ENCODE data around the gene CCDC127. TPM values are rescaled to one million over a fixed set of nuclear protein-coding genes. Genes with fewer than 3 reads are reported as not detected.

CCDC127 gene
- total and polyA plus RNA-seq, 4 donors = 7.8 to 21.0 (median 12.7) TPM

DNA sequence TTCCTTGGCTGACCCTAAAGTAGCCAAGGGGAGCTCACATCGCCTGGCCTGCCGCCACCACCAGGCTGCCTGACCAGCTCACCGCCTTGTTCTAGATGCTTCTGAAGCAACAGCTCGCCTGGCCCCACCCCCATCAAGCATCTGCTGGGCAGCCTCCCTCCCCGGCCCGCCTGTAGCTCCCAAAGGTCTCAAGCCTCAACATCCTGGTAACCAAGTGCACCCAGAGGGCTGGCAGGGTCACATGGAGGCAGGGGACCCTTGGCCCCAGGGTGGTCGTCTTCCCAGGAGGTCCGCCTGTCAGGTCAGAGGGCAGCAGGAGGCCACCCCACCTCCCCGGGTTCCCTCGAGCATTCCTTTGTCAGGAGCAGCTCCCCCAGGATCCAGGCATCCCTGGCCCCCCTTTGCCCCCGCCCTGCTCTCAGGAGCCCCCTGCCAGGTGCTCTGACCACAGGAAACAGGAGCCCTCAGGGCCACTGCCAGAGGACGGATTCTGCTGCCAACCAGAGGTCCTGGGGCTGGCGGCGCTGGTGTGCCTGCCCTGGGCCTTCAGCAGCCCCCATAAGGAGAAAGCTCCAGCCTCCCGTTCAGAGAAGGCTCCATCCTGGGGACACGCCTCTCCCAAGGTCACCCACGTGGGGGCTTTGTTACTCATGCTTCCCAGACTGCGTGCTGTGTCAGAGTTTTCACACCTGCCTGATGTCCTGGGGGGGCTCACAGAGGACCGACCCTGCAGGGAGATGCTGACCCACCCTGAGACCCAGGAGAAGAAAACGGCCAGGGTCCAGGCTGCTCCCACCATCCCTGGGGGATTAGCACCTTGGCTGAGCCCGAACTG, 30.1 kb downstream of the CCDC127 start:
- H3K27ac ChIP-seq (ENCODE audit: low read depth, low read length) = no peak overlapping the region
- 59% methylated on average over 21 of the region's 21 CpGs for WGBS (ENCODE audit: insufficient coverage)
- DNase-seq (ENCODE audit: low read depth in 4 of 6, low spot score in 6 of 6) = no peak
- no peaks in the 10 kb centered on the region for H3K9me3 ChIP-seq (ENCODE audit: control insufficient read depth, insufficient read depth, low read length)
- H3K4me1 ChIP-seq (ENCODE audit: control insufficient read depth, insufficient read depth, low read length) = peaks cover 32% of the 10 kb centered on the region
- peaks cover 20% of the 10 kb centered on the region for H3K36me3 ChIP-seq (ENCODE audit: control insufficient read depth, insufficient read depth, low read length)
- no peak overlapping the region for H3K4me3 ChIP-seq (ENCODE audit: low read depth, low read length)
- no peaks in the 10 kb centered on the region for H3K27me3 ChIP-seq (ENCODE audit: control insufficient read depth, insufficient read depth, low read length)

DNA sequence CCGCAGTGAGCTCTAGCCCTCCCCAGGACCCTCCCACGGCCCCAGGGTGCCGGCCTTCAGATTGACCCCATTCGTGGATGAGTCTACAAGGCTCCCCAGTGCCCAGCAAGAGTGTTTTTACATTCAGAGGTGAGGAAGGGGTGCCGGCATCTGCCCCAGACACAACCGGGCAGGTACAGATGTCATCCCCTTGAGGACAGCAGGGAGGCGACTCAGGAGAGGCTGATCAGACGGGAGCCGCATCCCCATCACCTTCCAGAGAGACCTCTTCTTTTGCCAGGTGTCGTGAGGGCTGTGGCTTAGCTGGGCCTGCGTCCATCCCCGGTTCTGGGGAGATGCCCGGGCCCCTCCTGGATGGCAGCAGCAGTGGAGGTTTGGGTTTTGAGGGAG, 30.9 kb downstream of the CCDC127 start:
- no peaks in the 10 kb centered on the region for H3K9me3 ChIP-seq (ENCODE audit: control insufficient read depth, insufficient read depth, low read length)
- no peak for DNase-seq (ENCODE audit: low read depth in 4 of 6, low spot score in 6 of 6)
- H3K4me3 ChIP-seq (ENCODE audit: low read depth, low read length) = no peak overlapping the region
- WGBS (ENCODE audit: insufficient coverage) = 75% methylated on average over 9 of the region's 13 CpGs
- no peak overlapping the region for H3K27ac ChIP-seq (ENCODE audit: low read depth, low read length)
- peaks cover 32% of the 10 kb centered on the region for H3K4me1 ChIP-seq (ENCODE audit: control insufficient read depth, insufficient read depth, low read length)
- peaks cover 26% of the 10 kb centered on the region for H3K36me3 ChIP-seq (ENCODE audit: control insufficient read depth, insufficient read depth, low read length)
- no peaks in the 10 kb centered on the region for H3K27me3 ChIP-seq (ENCODE audit: control insufficient read depth, insufficient read depth, low read length)

DNA sequence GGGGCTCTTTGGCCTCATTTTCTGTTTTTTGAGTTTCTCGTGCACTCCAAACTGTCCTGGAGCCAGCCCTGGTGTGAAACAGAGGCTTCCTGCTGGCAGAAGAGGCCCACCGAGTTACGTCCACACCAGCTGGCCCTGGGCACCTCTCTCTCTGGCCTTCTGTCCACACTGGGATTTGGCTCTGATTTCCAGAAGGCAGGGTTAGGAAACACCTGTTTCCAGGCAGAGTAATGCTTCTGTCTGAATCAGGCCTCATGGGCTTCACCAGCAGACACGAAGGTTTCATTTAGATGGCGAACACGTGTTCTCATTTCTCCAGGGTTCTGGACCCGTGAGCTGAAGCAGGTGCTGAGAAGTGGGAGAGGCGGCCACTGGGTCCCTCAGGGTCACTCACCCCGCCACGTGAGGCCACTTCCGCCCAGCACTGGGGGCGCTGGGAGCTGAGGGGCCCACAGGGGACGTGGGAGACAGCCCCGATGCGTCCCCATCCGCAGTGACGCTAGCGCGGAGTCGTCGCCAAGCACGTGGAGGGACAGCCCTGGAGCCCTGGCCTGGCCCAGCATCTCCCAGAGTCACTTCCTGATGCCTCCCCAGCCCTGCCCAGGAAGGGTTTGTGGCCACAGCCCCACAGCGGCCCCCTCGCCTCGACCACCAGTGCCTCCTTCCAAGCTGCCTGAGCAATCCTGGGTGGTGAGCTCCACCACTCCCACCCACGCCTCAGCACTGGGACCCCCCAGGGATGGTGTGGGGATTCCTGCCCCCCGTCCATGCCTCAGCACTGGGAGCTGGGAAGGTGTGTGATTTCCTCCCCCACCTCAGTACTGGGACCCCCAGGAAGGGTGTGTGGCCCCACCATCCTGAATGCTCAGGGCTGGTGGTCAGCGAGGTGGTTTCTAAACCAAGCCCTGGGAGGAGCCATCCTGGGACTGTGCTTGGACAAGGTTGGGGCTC, 31.6 kb downstream of the CCDC127 start:
- DNase-seq (ENCODE audit: low read depth in 4 of 6, low spot score in 6 of 6) = no peak
- Histone ChIP-seq H3K4me3 (ENCODE audit: low read depth, low read length) (no peak overlapping the region), H3K9me3 (ENCODE audit: control insufficient read depth, insufficient read depth, low read length) (no peaks in the 10 kb centered on the region), H3K4me1 (ENCODE audit: control insufficient read depth, insufficient read depth, low read length) (peaks cover 29% of the 10 kb centered on the region), H3K27me3 (ENCODE audit: control insufficient read depth, insufficient read depth, low read length) (no peaks in the 10 kb centered on the region), H3K36me3 (ENCODE audit: control insufficient read depth, insufficient read depth, low read length) (peaks cover 30% of the 10 kb centered on the region), H3K27ac (ENCODE audit: low read depth, low read length) (no peak overlapping the region)
- WGBS (ENCODE audit: insufficient coverage) = 94% methylated on average over 24 of the region's 28 CpGs

DNA sequence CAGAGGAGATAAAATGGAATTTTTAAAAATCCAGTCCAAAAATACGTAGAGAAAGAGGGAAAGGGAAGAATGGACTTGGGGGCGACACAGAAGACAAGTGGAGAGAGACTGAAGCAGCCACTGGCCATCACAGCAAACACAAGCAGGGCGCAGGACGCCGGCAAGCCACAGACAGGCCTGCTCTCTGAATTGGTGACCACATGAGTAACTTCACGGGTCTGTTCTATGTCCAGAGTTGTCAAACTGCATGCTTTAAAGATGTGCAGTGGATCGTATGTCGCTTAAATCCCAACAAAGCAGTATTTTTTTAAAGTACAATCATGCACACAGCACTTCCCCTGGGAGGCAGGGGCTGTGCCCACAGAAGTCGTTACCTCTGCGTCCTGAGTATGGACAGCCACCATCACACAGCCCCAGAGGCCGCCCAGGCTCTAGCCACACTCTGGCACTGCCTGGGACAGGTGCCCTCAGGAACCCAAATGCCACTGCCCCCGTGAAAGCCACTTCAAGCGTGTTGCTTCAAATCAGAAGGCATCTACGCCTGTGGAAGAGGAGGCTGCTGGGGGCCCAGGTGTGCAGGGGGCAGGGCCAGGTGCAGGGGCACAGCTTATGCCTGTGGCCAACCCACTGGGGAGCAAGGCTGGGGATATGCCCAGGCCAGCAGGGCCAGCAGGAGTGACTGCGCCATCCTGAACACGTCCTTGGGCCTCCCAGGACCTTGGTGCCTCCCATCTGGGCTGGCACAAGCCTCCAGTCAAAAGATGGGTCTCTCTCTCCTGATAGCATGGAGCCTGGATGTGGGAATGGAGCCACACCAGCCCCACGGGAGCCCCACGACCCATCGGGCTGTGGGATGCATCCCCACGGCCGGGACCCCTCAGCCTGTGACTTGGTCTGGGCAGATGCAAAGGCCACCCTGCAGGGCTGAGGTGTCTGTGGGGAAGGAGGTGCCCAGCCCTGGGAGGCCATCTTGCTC, 32.6 kb downstream of the CCDC127 start:
- Histone ChIP-seq H3K4me1 (ENCODE audit: control insufficient read depth, insufficient read depth, low read length) (peaks cover 19% of the 10 kb centered on the region), H3K27ac (ENCODE audit: low read depth, low read length) (no peak overlapping the region), H3K36me3 (ENCODE audit: control insufficient read depth, insufficient read depth, low read length) (peaks cover 34% of the 10 kb centered on the region), H3K27me3 (ENCODE audit: control insufficient read depth, insufficient read depth, low read length) (no peaks in the 10 kb centered on the region), H3K9me3 (ENCODE audit: control insufficient read depth, insufficient read depth, low read length) (no peaks in the 10 kb centered on the region), H3K4me3 (ENCODE audit: low read depth, low read length) (no peak overlapping the region)
- WGBS (ENCODE audit: insufficient coverage) = 91% methylated on average over 21 of the region's 21 CpGs
- no peak for DNase-seq (ENCODE audit: low read depth in 4 of 6, low spot score in 6 of 6)

DNA sequence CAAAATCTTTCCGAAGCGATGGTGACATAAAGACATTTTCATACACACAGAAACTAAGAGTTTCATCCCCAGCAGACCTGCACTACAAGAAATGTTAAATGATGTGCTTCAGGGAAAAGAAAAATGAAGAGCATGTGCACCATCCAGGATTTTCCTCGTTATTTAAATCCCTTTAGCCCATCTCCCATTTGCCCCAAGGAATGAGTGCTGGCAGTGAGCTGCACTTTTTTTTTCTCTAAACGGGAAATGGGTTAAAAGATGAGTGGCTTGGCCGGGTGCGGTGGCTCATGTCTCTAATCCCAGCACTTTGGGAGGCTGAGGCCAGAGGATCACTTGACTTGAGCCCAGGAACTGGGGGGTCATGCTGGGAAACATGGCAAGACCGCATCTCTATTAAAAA, 33.5 kb downstream of the CCDC127 start:
- Histone ChIP-seq H3K4me3 (ENCODE audit: low read depth, low read length) (no peak overlapping the region), H3K36me3 (ENCODE audit: control insufficient read depth, insufficient read depth, low read length) (peaks cover 37% of the 10 kb centered on the region), H3K27ac (ENCODE audit: low read depth, low read length) (no peak overlapping the region), H3K27me3 (ENCODE audit: control insufficient read depth, insufficient read depth, low read length) (no peaks in the 10 kb centered on the region), H3K9me3 (ENCODE audit: control insufficient read depth, insufficient read depth, low read length) (no peaks in the 10 kb centered on the region), H3K4me1 (ENCODE audit: control insufficient read depth, insufficient read depth, low read length) (peaks cover 17% of the 10 kb centered on the region)
- no CpG with 5 or more reads among the region's 7 CpGs for WGBS (ENCODE audit: insufficient coverage)
- no peak for DNase-seq (ENCODE audit: low read depth in 4 of 6, low spot score in 6 of 6)

DNA sequence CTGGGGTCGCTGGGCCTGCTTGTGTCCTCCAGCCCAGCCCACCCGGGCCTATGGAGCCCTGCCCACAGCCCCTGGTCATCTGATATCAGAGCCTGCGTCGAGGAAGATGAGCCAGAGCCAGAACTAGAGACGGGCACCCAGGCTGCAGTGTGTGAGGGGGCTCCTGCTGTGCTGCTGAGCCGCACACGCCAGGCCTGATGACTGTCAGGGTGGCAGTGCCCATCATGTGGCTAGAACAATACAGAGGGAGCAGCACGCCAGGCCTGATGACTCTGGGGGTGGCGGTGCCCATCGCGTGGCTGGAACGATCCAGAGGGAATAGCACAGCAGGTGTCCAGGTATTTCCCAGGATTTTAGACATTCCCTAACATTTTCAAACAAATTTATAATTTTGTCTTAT, 35.8 kb downstream of the CCDC127 start:
- H3K27me3 ChIP-seq (ENCODE audit: control insufficient read depth, insufficient read depth, low read length) = no peaks in the 10 kb centered on the region
- no peak for DNase-seq (ENCODE audit: low read depth in 4 of 6, low spot score in 6 of 6)
- peaks cover 40% of the 10 kb centered on the region for H3K36me3 ChIP-seq (ENCODE audit: control insufficient read depth, insufficient read depth, low read length)
- no peaks in the 10 kb centered on the region for H3K4me1 ChIP-seq (ENCODE audit: control insufficient read depth, insufficient read depth, low read length)
- WGBS (ENCODE audit: insufficient coverage) = 91% methylated on average over 7 of the region's 12 CpGs
- no peaks in the 10 kb centered on the region for H3K9me3 ChIP-seq (ENCODE audit: control insufficient read depth, insufficient read depth, low read length)
- H3K27ac ChIP-seq (ENCODE audit: low read depth, low read length) = no peak overlapping the region
- no peak overlapping the region for H3K4me3 ChIP-seq (ENCODE audit: low read depth, low read length)

DNA sequence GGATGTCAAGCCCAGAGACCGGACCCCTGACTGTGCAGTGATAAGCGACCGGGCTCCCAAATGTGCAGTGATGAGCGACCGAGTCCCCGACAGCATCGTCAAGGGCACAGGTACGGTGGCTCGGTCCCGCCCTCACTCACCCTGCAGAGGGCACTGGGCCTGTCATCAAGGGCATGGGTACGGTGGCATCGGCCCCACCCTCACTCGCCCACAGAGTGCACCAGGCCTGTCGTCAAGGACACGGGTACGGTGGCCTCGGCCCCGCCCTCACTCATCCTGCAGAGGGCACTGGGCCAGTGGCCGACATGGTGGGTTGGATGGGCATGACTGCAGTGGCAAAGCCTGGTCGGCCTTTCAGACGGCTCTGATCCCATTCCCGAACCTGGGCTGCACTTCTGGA, 36.4 kb downstream of the CCDC127 start:
- Histone ChIP-seq H3K4me3 (ENCODE audit: low read depth, low read length) (no peak overlapping the region), H3K27ac (ENCODE audit: low read depth, low read length) (no peak overlapping the region), H3K9me3 (ENCODE audit: control insufficient read depth, insufficient read depth, low read length) (no peaks in the 10 kb centered on the region), H3K27me3 (ENCODE audit: control insufficient read depth, insufficient read depth, low read length) (no peaks in the 10 kb centered on the region), H3K36me3 (ENCODE audit: control insufficient read depth, insufficient read depth, low read length) (peaks cover 40% of the 10 kb centered on the region), H3K4me1 (ENCODE audit: control insufficient read depth, insufficient read depth, low read length) (no peaks in the 10 kb centered on the region)
- WGBS (ENCODE audit: insufficient coverage) = 93% methylated on average over 22 of the region's 22 CpGs
- DNase-seq (ENCODE audit: low read depth in 4 of 6, low spot score in 6 of 6) = no peak

DNA sequence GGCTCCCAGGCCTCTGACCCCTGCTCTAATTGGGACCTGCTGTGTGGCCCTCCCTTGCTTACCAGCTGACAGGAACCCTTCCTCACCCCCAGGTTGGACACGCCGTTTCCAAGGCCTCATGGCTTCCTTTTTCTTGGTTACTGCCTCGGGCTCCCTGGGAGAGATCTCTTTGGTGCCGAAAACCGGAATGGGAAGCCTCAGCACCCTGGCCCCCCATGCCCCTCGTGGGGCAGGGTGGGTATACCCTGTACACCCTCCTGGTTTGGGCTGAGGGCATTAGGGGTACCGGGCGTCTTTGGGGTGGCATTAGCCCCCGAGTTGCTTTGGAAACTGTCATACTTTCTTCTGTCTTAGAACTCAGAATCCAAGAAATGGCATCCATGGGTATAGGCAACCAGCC, 36.8 kb downstream of the CCDC127 start:
- H3K4me1 ChIP-seq (ENCODE audit: control insufficient read depth, insufficient read depth, low read length) = no peaks in the 10 kb centered on the region
- H3K27ac ChIP-seq (ENCODE audit: low read depth, low read length) = no peak overlapping the region
- WGBS (ENCODE audit: insufficient coverage) = 93% methylated on average over 9 of the region's 9 CpGs
- no peaks in the 10 kb centered on the region for H3K9me3 ChIP-seq (ENCODE audit: control insufficient read depth, insufficient read depth, low read length)
- no peak for DNase-seq (ENCODE audit: low read depth in 4 of 6, low spot score in 6 of 6)
- H3K27me3 ChIP-seq (ENCODE audit: control insufficient read depth, insufficient read depth, low read length) = no peaks in the 10 kb centered on the region
- peaks cover 36% of the 10 kb centered on the region for H3K36me3 ChIP-seq (ENCODE audit: control insufficient read depth, insufficient read depth, low read length)
- H3K4me3 ChIP-seq (ENCODE audit: low read depth, low read length) = no peak overlapping the region
